Measurements from ENCODE around the gene CR1L. TPM values are rescaled to one million over a fixed set of nuclear protein-coding genes. Genes with fewer than 3 reads are reported as not detected.
"Not testable (repeated sequence)": the region's sequence is repeated elsewhere in the genome, so short reads cannot be mapped to it uniquely, and the experiment has no call there.

The CR1L gene
- total and polyA plus RNA-seq, 12 donors = 0.34 to 1.1 (median 0.42) TPM; not detected in 9

DNA sequence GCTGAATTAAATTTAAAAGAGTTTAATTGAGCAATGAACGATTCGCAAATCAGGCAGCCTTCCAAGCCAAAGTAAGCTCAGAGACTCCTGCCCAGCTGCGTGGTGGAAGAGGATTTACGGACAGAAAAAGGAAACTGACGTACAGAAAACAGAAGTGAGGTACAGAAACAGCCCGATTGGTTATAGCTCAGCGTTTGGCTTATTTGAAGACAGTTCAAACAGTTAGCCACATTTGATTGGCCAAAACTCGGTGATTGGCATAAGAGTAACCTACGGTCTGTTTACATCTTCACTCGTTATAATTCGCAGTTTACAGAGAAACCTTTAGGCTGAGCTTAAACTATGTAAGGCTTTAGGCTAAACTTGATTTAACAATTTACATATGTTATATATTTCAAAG lies 46.9 kb downstream of the CR1L start:
- H3K9me3 ChIP-seq = no peaks in the 10 kb centered on the region
- H3K27ac ChIP-seq = no peak overlapping the region
- DNase-seq (no peak), ATAC-seq (no peak)
- no peak overlapping the region for H3K4me3 ChIP-seq
- H3K4me1 ChIP-seq = no peaks in the 10 kb centered on the region
- intact Hi-C loops (cut with DNase I) = loop anchor here in 1 of 10 donors (10.0 kb wide), 1 partner anchor 47 kb away; the partner anchor contains the start of gene CR1L
- TF ChIP-seq, protein P1, sequence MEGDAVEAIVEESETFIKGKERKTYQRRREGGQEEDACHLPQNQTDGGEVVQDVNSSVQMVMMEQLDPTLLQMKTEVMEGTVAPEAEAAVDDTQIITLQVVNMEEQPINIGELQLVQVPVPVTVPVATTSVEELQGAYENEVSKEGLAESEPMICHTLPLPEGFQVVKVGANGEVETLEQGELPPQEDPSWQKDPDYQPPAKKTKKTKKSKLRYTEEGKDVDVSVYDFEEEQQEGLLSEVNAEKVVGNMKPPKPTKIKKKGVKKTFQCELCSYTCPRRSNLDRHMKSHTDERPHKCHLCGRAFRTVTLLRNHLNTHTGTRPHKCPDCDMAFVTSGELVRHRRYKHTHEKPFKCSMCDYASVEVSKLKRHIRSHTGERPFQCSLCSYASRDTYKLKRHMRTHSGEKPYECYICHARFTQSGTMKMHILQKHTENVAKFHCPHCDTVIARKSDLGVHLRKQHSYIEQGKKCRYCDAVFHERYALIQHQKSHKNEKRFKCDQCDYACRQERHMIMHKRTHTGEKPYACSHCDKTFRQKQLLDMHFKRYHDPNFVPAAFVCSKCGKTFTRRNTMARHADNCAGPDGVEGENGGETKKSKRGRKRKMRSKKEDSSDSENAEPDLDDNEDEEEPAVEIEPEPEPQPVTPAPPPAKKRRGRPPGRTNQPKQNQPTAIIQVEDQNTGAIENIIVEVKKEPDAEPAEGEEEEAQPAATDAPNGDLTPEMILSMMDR (IDR thresholded peaks at IDR 0.05) = no peak
- 83 to 86% methylated on average over 11 of the region's 11 CpGs for WGBS, 2 donors
- H3K36me3 ChIP-seq = no peaks in the 10 kb centered on the region
- H3K27me3 ChIP-seq = peaks cover 0 to 28% (median 0%) of the 10 kb centered on the region in 7 donors

GRCh38 chr1:207692291-207692690 lies 47.4 kb downstream of the CR1L start:
- not testable (repeated sequence) for DNase-seq, H3K9me3 ChIP-seq, H3K36me3 ChIP-seq, H3K27ac ChIP-seq, H3K4me1 ChIP-seq, H3K4me3 ChIP-seq, ATAC-seq
- peaks cover 0 to 28% (median 0%) of the 10 kb centered on the region in 7 donors for H3K27me3 ChIP-seq
- 70 to 81% methylated on average over 7 of the region's 7 CpGs for WGBS, 2 donors
- intact Hi-C loops (cut with DNase I) = loop anchor here in 1 of 10 donors (10.0 kb wide), 1 partner anchor 47 kb away; the partner anchor contains the start of gene CR1L

DNA sequence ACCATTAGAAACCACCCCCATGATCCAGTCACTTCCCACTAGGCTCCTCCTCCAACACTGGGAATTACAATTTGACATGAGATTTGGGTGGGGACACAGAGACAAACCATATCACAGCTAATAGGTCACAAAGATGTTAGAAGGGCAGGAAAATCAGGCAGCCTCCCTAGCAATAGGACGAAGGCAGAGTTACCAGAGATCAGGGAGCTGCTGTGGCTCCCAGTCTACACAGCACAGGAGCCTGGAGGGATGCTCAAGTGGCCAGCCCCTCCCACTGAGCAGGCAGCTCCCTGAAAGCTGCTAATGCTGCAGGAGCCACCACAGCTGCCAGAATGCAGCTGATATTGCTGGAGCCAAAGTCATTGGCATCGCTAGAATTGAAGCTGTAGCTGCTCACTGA lies 51.0 kb downstream of the CR1L start:
- ATAC-seq (no peak), DNase-seq (no peak)
- intact Hi-C loops (cut with DNase I) = loop anchor here in 1 of 10 donors (10.0 kb wide), 1 partner anchor 51 kb away; the partner anchor contains the start of gene CR1L
- TF ChIP-seq, protein P1 (IDR thresholded peaks at IDR 0.05) = no peak
- H3K27ac ChIP-seq = no peak overlapping the region
- no peak overlapping the region for H3K4me3 ChIP-seq
- H3K36me3 ChIP-seq = no peaks in the 10 kb centered on the region
- H3K9me3 ChIP-seq = no peaks in the 10 kb centered on the region
- H3K27me3 ChIP-seq = peaks cover 0 to 24% (median 0%) of the 10 kb centered on the region in 7 donors
- H3K4me1 ChIP-seq = no peaks in the 10 kb centered on the region
- 76 to 79% methylated on average over 2 of the region's 2 CpGs for WGBS, 2 donors

GRCh38 chr1:207698822-207699483 lies 54.0 kb downstream of the CR1L start:
- intact Hi-C loops (cut with DNase I) = loop anchor here in 1 of 10 donors (10.0 kb wide), 1 partner anchor 54 kb away; the partner anchor contains the start of gene CR1L
- 59% methylated on average over 4 of the region's 4 CpGs for WGBS, 2 donors
- Histone ChIP-seq H3K27ac (no peak overlapping the region), H3K27me3 (peaks cover 0 to 15% (median 0%) of the 10 kb centered on the region in 7 donors), H3K36me3 (no peaks in the 10 kb centered on the region), H3K9me3 (no peaks in the 10 kb centered on the region), H3K4me3 (no peak overlapping the region), H3K4me1 (no peaks in the 10 kb centered on the region)
- DNase-seq (peak; percentile 24 to 31), ATAC-seq (peak in 7 of 8 donors; percentile 44 to 79 (median 55))
- TF ChIP-seq, protein P1 (IDR thresholded peaks at IDR 0.05) = peak; percentile 35 to 81 (median 64)

- H3K4me3 ChIP-seq = no peak overlapping the region
- TF ChIP-seq, protein P1 (IDR thresholded peaks at IDR 0.05) = no peak
- H3K9me3 ChIP-seq = no peaks in the 10 kb centered on the region
- no peak overlapping the region for H3K27ac ChIP-seq
- DNase-seq (no peak), ATAC-seq (no peak)
- no peaks in the 10 kb centered on the region for H3K4me1 ChIP-seq
- no peaks in the 10 kb centered on the region for H3K36me3 ChIP-seq
- no peaks in the 10 kb centered on the region for H3K27me3 ChIP-seq
- intact Hi-C loops (cut with DNase I) = no loop called here
- WGBS, 2 donors = 72 to 78% methylated on average over 1 of the region's 1 CpG
These were observed 57.4 kb downstream of the CR1L start for GRCh38 chr1:207702317-207702716.

All from heart right ventricle (tissue), 16 donors.